LNCAP (cell line): ENCODE measurements around the gene ARHGAP19.

Source experiments
- TF ChIP-seq, protein P1 (sequence below): fragments of 450-650 bp; IDR thresholded peaks from 2 replicates; pipeline ENCODE4 v1.5.1; 2017; ENCODE audit warnings: mild to moderate bottlenecking

ARHGAP19 gene

GRCh38 chr10:97197030-97197500 lies 95.4 kb downstream of the ARHGAP19 start:
- TF ChIP-seq, protein P1, sequence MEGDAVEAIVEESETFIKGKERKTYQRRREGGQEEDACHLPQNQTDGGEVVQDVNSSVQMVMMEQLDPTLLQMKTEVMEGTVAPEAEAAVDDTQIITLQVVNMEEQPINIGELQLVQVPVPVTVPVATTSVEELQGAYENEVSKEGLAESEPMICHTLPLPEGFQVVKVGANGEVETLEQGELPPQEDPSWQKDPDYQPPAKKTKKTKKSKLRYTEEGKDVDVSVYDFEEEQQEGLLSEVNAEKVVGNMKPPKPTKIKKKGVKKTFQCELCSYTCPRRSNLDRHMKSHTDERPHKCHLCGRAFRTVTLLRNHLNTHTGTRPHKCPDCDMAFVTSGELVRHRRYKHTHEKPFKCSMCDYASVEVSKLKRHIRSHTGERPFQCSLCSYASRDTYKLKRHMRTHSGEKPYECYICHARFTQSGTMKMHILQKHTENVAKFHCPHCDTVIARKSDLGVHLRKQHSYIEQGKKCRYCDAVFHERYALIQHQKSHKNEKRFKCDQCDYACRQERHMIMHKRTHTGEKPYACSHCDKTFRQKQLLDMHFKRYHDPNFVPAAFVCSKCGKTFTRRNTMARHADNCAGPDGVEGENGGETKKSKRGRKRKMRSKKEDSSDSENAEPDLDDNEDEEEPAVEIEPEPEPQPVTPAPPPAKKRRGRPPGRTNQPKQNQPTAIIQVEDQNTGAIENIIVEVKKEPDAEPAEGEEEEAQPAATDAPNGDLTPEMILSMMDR = no peak

DNA sequence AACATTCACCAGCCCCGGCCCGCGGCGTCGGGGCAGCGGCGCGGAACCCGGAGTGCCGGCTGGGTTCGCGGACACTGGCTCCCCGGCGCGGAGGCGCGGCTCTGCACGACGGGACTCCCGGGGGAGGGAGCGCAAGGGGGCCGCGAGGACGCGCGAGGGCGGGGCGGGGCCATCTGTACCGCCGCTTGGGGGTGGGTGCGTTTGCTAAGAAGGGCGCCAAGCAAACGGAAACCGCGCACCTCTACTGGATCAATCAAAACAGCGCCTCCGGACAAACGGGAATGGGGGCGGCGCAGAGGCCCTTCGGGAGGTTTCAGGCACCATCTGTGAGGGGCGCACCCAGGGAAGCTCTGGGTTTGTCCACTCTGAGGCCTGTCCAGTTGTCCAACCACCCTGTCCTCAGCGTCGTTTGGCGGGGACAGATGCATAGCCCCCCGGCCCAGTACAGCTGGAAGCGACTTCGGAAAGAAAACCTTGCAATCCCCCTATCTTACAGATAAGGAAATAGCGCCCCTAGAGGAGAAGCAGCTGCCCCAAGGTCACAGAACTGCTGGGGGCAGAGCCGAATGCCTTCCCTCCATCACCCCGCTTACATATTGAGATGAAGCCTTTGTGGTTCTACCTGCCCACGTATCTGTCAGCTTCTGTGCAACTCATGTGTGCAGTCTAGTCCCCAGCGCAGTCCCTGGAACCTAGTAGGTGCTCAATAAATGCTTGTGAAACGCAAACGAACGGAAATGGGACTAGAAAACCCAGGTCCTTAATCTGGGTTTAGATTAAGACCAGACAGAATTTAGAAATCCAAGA lies 96.0 kb downstream of the ARHGAP19 start:
- TF ChIP-seq, protein P1 = peak; percentile 32; the same call in 1 of the 2 replicates

GRCh38 chr10:97195706-97196222 lies 96.7 kb downstream of the ARHGAP19 start:
- TF ChIP-seq, protein P1 = no peak

- TF ChIP-seq, protein P1 = no peak
Observed at GRCh38 chr10:97192952-97193435, 99.4 kb downstream of the ARHGAP19 start.

DNA sequence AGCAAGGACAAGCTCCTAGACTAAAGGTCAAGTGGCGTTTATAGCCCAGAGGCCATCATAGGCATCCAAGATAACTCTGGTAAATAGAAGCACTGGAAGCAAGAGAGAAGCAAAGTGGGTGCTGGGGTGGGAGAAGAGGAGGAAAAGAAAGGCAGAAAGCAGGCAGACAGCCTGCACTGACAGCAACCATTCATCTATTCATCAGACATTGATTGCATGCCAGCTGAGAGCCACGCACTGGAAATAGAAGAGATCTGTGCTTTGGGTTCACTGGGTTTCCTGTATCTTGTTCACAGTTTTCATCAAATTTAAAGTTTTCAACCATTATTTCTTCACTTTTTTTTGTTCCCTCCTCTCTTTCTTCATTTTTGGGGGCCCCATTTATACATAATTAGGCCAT lies 102.0 kb downstream of the ARHGAP19 start:
- TF ChIP-seq, protein P1 = no peak

- TF ChIP-seq, protein P1 = no peak
Observed at GRCh38 chr10:97188261-97188711, 104.2 kb downstream of the ARHGAP19 start.

GRCh38 chr10:97186911-97187310 lies 105.5 kb downstream of the ARHGAP19 start:
- TF ChIP-seq, protein P1 = no peak
